Heart right ventricle (tissue), 16 donors: ENCODE data around the gene DSN1. TPM values are rescaled to one million over a fixed set of nuclear protein-coding genes. Genes with fewer than 3 reads are reported as not detected.

Experiments
- ATAC-seq, 8 donors: fragments of 200-7000 bp; cut with Tn5 transposase; one replicate each; pipeline ENCODE4 v1.9.1; 2020; ENCODE audit warnings: mild to moderate bottlenecking in 8 of 8, moderate library complexity in 8 of 8, moderate number of reproducible peaks in 1 of 8
- DNase-seq, 2 donors: peaks; one replicate each; pipeline ENCODE4 v3.0.0-alpha.2; 2020
- H3K27ac ChIP-seq, 10 donors: fragments of 200-600 bp; sonication (generic) in 2 of 10; one replicate each; pipeline versions ENCODE4 v1.5.0 to v1.8.0; 2020 to 2022; ENCODE audit warnings: mild to moderate bottlenecking in 3 of 10
- H3K27me3 ChIP-seq, 7 donors: fragments of 200-600 bp; one replicate each; pipeline ENCODE4 v1.8.0; 2021 to 2022; ENCODE audit warnings: mild to moderate bottlenecking in 2 of 7
- H3K36me3 ChIP-seq, 9 donors: fragments of 200-600 bp; sonication (generic) in 1 of 9; one replicate each; pipeline versions ENCODE4 v1.5.0 to v1.8.0; 2020 to 2022; ENCODE audit warnings: mild to moderate bottlenecking in 2 of 9
- H3K4me1 ChIP-seq, 9 donors: fragments of 200-600 bp; sonication (generic) in 1 of 9; one replicate each; pipeline versions ENCODE4 v1.5.0 to v1.8.0; 2020 to 2022; ENCODE audit warnings: mild to moderate bottlenecking in 4 of 9
- H3K4me3 ChIP-seq, 10 donors: fragments of 200-600 bp; sonication (generic) in 2 of 10; one replicate each; pipeline versions ENCODE4 v1.5.0 to v1.8.0; 2020 to 2022; ENCODE audit warnings: mild to moderate bottlenecking in 7 of 10, moderate library complexity in 2 of 10
- H3K9me3 ChIP-seq, 11 donors: fragments of 200-600 bp in 10 of 11; sonication (generic) in 2 of 11; one replicate each; pipeline versions ENCODE4 v1.5.0 to v1.8.0; 2013 to 2022; ENCODE audit warnings: mild to moderate bottlenecking in 2 of 11, control low read depth in 1 of 11, moderate library complexity in 1 of 11
- CTCF ChIP-seq, 9 donors: fragments of 200-600 bp; sonication (generic) in 2 of 9; IDR thresholded peaks; one replicate each; pipeline versions ENCODE4 v1.5.0 to v1.8.0; 2021 to 2022; ENCODE audit warnings: antibody characterized with exemption in 9 of 9, mild to moderate bottlenecking in 5 of 9, moderate library complexity in 1 of 9
- whole genome bisulfite sequencing, 2 donors: extraction: QIAGEN DNeasy Blood & Tissue Kit; methylation state at CpG; one replicate each; pipeline ENCODE4 v1.1.7; 2013; ENCODE audit warnings: inconsistent platforms in 1 of 2; 5-methylcytosine and 5-hydroxymethylcytosine counted together
- intact Hi-C, 10 donors: fragments of 100-400 bp; cut with DNase I; formaldehyde crosslinking; loops; one replicate each; pipeline versions ENCODE4 v1.11.1 to v1.14.2; 2022
- polyA plus RNA-seq, 2 donors: library from polyadenylated mRNA; stranded (reverse); fragments of 200-250 nt; gene quantifications; one replicate each; pipeline ENCODE4 v1.2.3, GENCODE V29; 2013
- total RNA-seq, 10 donors: library from RNA; stranded (reverse); fragmentation: NEBNext Ultra II Directional in 3 of 10; extraction: Animal tissue kit (Norgen Biotek cat#: 25700) in 3 of 10; gene quantifications; one replicate each; pipeline versions ENCODE4 v1.2.1 to v1.2.4, GENCODE V29; 2021 to 2023
- donor health status: Arrhythmogenic right ventricular cardiomyopathy.
- donor health status: ischemic (EF 13 %, LVEDD 7.1; RV severe dilation, severe dysfunction).
- donor health status: healthy with polysubstance abuse.
- donor health status: DM: no; HTN: yes; CAD: no.
- donor health status: DM: no; HTN: no; CAD: no.
- donor health status: ischemic (EF 25% LVEDD 6.9; RV normal size, moderate dysfunction).
- donor health status: ischemic (EF 25% LVEDD 5.7; RV mildly dilated, moderate dysfunction).
- donor health status: healthy.
- donor health status: DM: yes; HTN: yes; CAD: no.
- donor health status: Ischemic cardiomyopathy.
- donor health status: ischemic (EF 35%, LVEDD 5.7; RV mildly dilated, moderate dysfunction).
- donor health status: nonischemic (EF 11% LVEDD 7.7; RV severe dilation, severe dysfunction).
- donor health status: DM: yes; HTN: yes; CAD: no.
- donor health status: PGD.
- donor health status: ischemic (EF 29% LVEDD 5.4; RV normal size, mild dysfunction).
- donor health status: nonischemic (EF 23%, LVEDD 6.1; RV moderate dilation, normal function).

DSN1 gene
- total and polyA plus RNA-seq, 12 donors, result 3.2 to 6.0 (median 4.9) TPM

- ATAC-seq (peak in 6 of 8 donors; percentile 57 to 84 (median 65)), DNase-seq (no peak)
- H3K36me3 ChIP-seq, result peaks cover 0 to 35% (median 0%) of the 10 kb centered on the region in 9 donors
- TF ChIP-seq CTCF (IDR thresholded peaks at IDR 0.05), result peak in 2 of 9 donors; percentile 11 to 17
- H3K4me3 ChIP-seq, result no peak overlapping the region
- intact Hi-C loops, result no loop called here
- no peaks in the 10 kb centered on the region for H3K27me3 ChIP-seq
- 70 to 78% methylated on average over 5 of the region's 5 CpGs for WGBS, 2 donors
- peaks cover 0 to 13% (median 0%) of the 10 kb centered on the region in 9 donors for H3K4me1 ChIP-seq
- H3K27ac ChIP-seq, result peak overlapping the region in 3 of 10 donors; percentile 22 to 26 (median 24)
- no peaks in the 10 kb centered on the region for H3K9me3 ChIP-seq
Measured at GRCh38 chr20:36709126-36709525, 64.4 kb downstream of the DSN1 start.

DNA sequence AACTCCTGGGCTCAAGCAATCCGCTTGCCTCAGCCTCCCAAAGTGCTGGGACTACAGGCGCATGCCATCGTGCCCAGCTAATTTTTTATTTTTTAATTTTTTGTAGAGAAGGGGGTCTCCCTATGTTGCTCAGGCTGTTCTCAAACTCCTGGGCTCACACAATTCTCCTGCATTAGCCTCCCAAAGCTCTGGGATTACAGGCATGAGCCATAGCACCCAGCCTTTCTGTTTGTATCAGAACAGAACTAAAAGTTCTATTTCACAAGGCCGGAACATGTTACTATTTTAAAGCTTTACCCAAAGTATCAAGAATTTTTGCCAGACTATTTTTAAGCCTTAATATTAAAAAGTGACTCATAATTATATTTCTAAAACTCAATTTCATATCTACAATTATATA lies 70.0 kb downstream of the DSN1 start:
- H3K27ac ChIP-seq, result no peak overlapping the region
- 89 to 96% methylated on average over 4 of the region's 4 CpGs for WGBS, 2 donors
- no peaks in the 10 kb centered on the region for H3K27me3 ChIP-seq
- H3K9me3 ChIP-seq, result no peaks in the 10 kb centered on the region
- H3K36me3 ChIP-seq, result peaks cover 0 to 49% (median 0%) of the 10 kb centered on the region in 9 donors
- no peaks in the 10 kb centered on the region for H3K4me1 ChIP-seq
- no peak for TF ChIP-seq CTCF (IDR thresholded peaks at IDR 0.05)
- no peak overlapping the region for H3K4me3 ChIP-seq
- intact Hi-C loops, result no loop called here
- DNase-seq (no peak), ATAC-seq (peak in 1 of 8 donors; percentile 56)

Other genes with a start within 250 kb of the DSN1 start
- gene MYL9, start 232.2 kb downstream of the DSN1 start, total RNA-seq, result 1,000 to 10,000 TPM; 1,611 to 2,234 (median 1,868) TPM
- gene MYL9, start 232.2 kb downstream of the DSN1 start, polyA plus RNA-seq, result 1,000 to 10,000 TPM in 1 of 2 donors, 100 to 1,000 TPM in 1; 755 to 2,519 TPM
- 10 to 100 TPM in 1 of 10 donors, 1 to 10 TPM in 9; 5.2 to 13.8 (median 7.2) TPM for gene TGIF2, start 200.2 kb downstream of the DSN1 start, total RNA-seq
- gene TGIF2, start 200.2 kb downstream of the DSN1 start, polyA plus RNA-seq, result 1 to 10 TPM; 2.9 to 4.5 TPM
- 10 to 100 TPM; 42.8 to 73.7 (median 49.2) TPM for gene RAB5IF, start 168.0 kb downstream of the DSN1 start, total RNA-seq
- 100 to 1,000 TPM in 1 of 2 donors, 10 to 100 TPM in 1; 40.4 to 120 TPM for gene RAB5IF, start 168.0 kb downstream of the DSN1 start, polyA plus RNA-seq
- gene SLA2, start 127.6 kb downstream of the DSN1 start, total RNA-seq, result 1 to 10 TPM in 1 of 10 donors, under 1 TPM in 9; 0.20 to 2.4 (median 0.39) TPM
- under 1 TPM; 0.23 to 0.66 TPM for gene SLA2, start 127.6 kb downstream of the DSN1 start, polyA plus RNA-seq
- gene NDRG3, start 27.7 kb downstream of the DSN1 start, total RNA-seq, result 10 to 100 TPM; 20.7 to 37.0 (median 30.7) TPM
- gene NDRG3, start 27.7 kb downstream of the DSN1 start, polyA plus RNA-seq, result 10 to 100 TPM; 19.3 to 23.8 TPM
- gene TLDC2, start 102.4 kb upstream of the DSN1 start, total RNA-seq, result not detected
- gene TLDC2, start 102.4 kb upstream of the DSN1 start, polyA plus RNA-seq, result under 1 TPM in 1 of 2 donors, not detected in 1; 0.01 TPM
- gene SAMHD1, start 177.9 kb upstream of the DSN1 start, total RNA-seq, result 100 to 1,000 TPM in 1 of 10 donors, 10 to 100 TPM in 9; 14.0 to 105 (median 26.7) TPM
- 10 to 100 TPM; 34.6 to 46.8 TPM for gene SAMHD1, start 177.9 kb upstream of the DSN1 start, polyA plus RNA-seq